ENCODE measurements around the gene SLC38A8.

SLC38A8 gene

DNA sequence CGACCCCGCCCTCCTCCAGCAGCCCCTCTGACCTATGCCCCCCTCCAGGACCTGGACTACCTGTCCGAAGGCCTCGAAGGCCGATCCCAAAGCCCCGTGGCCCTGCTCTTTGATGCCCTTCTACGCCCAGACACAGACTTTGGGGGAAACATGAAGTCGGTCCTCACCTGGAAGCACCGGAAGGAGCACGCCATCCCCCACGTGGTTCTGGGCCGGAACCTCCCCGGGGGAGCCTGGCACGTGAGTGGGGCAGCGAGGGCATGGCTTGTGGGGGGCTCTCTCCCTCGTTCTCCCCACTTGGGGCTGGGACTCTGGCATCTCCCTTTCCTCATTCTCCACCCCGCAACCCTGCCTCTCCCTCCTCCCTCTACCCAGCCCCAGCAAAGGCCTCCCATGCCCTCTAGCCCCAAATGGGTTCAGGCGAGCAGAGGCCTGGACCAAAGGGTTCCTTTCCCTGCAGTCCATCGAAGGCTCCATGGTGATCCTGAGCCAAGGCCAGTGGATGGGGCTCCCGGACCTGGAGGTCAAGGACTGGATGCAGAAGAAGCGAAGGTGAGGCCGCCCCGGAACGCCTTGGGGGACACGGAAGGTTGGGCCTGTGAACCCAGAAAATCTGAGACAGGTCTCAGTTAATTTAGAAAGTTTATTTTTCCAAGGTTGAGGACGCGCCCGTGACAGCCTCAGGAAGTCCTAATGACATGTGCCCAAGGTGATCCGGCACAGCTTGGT, 81.9 kb downstream of the SLC38A8 start:
- TF ChIP-seq, protein P1, sequence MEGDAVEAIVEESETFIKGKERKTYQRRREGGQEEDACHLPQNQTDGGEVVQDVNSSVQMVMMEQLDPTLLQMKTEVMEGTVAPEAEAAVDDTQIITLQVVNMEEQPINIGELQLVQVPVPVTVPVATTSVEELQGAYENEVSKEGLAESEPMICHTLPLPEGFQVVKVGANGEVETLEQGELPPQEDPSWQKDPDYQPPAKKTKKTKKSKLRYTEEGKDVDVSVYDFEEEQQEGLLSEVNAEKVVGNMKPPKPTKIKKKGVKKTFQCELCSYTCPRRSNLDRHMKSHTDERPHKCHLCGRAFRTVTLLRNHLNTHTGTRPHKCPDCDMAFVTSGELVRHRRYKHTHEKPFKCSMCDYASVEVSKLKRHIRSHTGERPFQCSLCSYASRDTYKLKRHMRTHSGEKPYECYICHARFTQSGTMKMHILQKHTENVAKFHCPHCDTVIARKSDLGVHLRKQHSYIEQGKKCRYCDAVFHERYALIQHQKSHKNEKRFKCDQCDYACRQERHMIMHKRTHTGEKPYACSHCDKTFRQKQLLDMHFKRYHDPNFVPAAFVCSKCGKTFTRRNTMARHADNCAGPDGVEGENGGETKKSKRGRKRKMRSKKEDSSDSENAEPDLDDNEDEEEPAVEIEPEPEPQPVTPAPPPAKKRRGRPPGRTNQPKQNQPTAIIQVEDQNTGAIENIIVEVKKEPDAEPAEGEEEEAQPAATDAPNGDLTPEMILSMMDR (IDR thresholded peaks at IDR 0.05; ENCODE audit: insufficient read depth, missing control alignments): no peak
- FAIRE-seq (no peak), DNase-seq (ENCODE audit: insufficient read length, low spot score) (no peak)
